Chondrocyte (in vitro differentiated cells): ENCODE data around the gene CD300LG. TPM values are rescaled to one million over a fixed set of nuclear protein-coding genes. Genes with fewer than 3 reads are reported as not detected.
A peak's percentile ranks its signal among the peaks of the same experiment; 100 is the strongest.
"Not testable (repeated sequence)": the region's sequence is repeated elsewhere in the genome, so short reads cannot be mapped to it uniquely, and the experiment has no call there.

ENCODE experiments used
- DNase-seq: peaks from one replicate; pipeline ENCODE4 v3.0.0; 2021; ENCODE audit warnings: mixed read lengths, low spot score
- H3K27ac Mint-ChIP-seq: one replicate; pipeline ENCODE4 v1.8.0; 2021; ENCODE audit warnings: mild to moderate bottlenecking, moderate library complexity, mixed read lengths; ENCODE audit not compliant: unreplicated experiment
- H3K27me3 Mint-ChIP-seq: 2 replicates; pipeline ENCODE4 v1.8.0; 2021; ENCODE audit warnings: low read depth, mixed read lengths
- H3K36me3 Mint-ChIP-seq: 2 replicates; pipeline ENCODE4 v1.8.0; 2021; ENCODE audit warnings: low read depth, mixed read lengths
- H3K4me1 Mint-ChIP-seq: 2 replicates; pipeline ENCODE4 v1.8.0; 2021; ENCODE audit warnings: low read depth, mild to moderate bottlenecking, mixed read lengths
- H3K4me3 Mint-ChIP-seq: one replicate; pipeline ENCODE4 v1.8.0; 2021; ENCODE audit warnings: mild to moderate bottlenecking, moderate library complexity, mixed read lengths; ENCODE audit not compliant: unreplicated experiment
- H3K9me3 Mint-ChIP-seq: 2 replicates; pipeline ENCODE4 v1.8.0; 2021; ENCODE audit warnings: low read depth, mixed read lengths
- total RNA-seq: library from RNA; stranded (reverse); gene quantifications from 3 replicates; pipeline ENCODE4 v1.2.1, GENCODE V29; 2021
- TF ChIP-seq, protein P1 (sequence below): fragments of 200-600 bp; sonication (generic); IDR thresholded peaks from 2 replicates; pipeline ENCODE4 v1.5.0; 2021; ENCODE audit warnings: antibody characterized with exemption, mild to moderate bottlenecking, moderate library complexity

The CD300LG gene
- total RNA-seq, 1 donor from 2014 or later = not detected

DNA sequence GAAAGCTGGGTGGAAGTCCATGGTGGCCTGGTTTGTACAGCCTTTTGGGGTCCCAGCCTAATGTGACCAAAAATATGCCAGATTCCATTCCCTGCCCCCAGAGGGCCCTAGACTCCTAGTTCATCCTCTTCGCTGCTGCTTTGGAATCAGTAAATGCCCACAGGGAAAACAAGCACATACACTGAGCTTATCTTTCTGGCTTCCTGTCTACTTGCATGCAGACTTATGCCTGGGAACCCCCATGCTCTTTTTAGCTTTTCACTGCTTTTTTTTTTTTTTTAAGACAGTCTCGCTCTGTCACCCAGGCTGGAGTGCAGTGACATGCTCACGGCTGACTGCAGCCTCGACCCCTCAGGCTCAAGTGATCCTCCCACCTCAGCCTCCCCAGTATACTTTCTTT lies 6.2 kb upstream of the CD300LG start:
- DNase-seq = no peak

DNA sequence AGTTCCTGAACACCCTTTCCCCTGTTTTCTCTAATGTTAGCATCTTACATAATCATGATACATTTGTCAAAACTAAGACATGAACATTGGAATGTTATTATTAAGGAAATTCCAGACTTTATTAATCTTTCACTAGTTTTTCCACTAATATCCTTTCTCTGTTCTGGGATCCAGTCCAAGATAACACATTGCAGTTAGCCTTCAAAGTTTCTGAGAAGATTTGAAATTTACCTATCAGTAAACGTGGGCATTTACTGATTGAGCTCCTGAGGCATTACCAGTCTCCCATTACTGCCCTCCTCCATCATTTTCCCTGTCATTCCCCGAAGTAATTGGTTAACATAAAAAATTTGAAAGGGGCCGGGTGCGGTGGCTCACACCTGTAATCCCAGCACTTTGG lies 5.7 kb upstream of the CD300LG start:
- H3K27me3 Mint-ChIP-seq = no peaks in the 10 kb centered on the region
- no peaks in the 10 kb centered on the region for H3K9me3 Mint-ChIP-seq
- TF ChIP-seq, protein P1, sequence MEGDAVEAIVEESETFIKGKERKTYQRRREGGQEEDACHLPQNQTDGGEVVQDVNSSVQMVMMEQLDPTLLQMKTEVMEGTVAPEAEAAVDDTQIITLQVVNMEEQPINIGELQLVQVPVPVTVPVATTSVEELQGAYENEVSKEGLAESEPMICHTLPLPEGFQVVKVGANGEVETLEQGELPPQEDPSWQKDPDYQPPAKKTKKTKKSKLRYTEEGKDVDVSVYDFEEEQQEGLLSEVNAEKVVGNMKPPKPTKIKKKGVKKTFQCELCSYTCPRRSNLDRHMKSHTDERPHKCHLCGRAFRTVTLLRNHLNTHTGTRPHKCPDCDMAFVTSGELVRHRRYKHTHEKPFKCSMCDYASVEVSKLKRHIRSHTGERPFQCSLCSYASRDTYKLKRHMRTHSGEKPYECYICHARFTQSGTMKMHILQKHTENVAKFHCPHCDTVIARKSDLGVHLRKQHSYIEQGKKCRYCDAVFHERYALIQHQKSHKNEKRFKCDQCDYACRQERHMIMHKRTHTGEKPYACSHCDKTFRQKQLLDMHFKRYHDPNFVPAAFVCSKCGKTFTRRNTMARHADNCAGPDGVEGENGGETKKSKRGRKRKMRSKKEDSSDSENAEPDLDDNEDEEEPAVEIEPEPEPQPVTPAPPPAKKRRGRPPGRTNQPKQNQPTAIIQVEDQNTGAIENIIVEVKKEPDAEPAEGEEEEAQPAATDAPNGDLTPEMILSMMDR = no peak
- no peaks in the 10 kb centered on the region for H3K36me3 Mint-ChIP-seq
- H3K4me1 Mint-ChIP-seq = peaks cover 44% of the 10 kb centered on the region
- peak overlapping the region; percentile 5 for H3K4me3 Mint-ChIP-seq
- peak overlapping the region; percentile 81 for H3K27ac Mint-ChIP-seq
- no peak for DNase-seq

More for the DNA sequence above, 6.2 kb upstream of the CD300LG start:
- H3K4me3 Mint-ChIP-seq = no peak overlapping the region
- H3K4me1 Mint-ChIP-seq = peaks cover 39% of the 10 kb centered on the region
- H3K9me3 Mint-ChIP-seq = no peaks in the 10 kb centered on the region
- H3K27me3 Mint-ChIP-seq = no peaks in the 10 kb centered on the region
- H3K36me3 Mint-ChIP-seq = no peaks in the 10 kb centered on the region
- peak overlapping the region; percentile 81 for H3K27ac Mint-ChIP-seq
- TF ChIP-seq, protein P1 = peak; percentile 64

DNA sequence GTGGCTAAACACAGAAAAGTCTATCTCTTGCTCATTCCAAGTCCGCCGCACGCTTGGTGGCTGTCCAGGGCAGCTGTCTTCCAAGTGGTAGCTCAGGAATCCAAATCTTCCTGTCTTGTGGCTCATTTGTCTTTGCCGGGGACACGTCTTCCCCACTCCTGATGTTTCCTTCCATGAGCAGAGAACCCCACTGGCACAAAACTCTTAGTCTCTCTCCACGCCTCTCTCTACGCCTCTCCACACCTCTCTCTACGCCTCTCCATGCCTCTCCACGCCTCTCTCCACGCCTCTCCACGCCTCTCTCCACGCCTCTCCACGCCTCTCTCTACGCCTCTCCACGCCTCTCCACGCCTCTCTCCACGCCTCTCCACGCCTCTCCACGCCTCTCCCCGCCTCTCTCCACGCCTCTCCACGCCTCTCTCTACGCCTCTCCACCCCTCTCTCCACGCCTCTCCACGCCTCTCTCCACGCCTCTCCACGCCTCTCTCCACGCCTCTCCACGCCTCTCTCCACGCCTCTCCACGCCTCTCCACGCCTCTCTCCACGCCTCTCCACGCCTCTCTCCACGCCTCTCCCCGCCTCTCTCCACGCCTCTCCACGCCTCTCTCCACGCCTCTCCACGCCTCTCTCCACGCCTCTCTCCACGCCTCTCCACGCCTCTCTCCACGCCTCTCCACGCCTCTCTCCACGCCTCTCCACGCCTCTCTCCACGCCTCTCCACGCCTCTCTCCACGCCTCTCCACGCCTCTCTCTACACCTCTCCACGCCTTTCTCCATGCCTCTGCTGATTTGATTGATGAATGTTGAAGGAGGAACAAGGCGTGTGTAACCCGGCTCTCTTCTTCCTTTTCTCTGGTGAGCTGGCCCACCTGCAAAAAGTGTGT lies 4.6 kb upstream of the CD300LG start:
- H3K27me3 Mint-ChIP-seq, H3K36me3 Mint-ChIP-seq, H3K4me3 Mint-ChIP-seq, H3K9me3 Mint-ChIP-seq, DNase-seq: not testable (repeated sequence)
- Mint-ChIP-seq H3K4me1 (peaks cover 45% of the 10 kb centered on the region), H3K27ac (peak overlapping the region; percentile 57)

DNA sequence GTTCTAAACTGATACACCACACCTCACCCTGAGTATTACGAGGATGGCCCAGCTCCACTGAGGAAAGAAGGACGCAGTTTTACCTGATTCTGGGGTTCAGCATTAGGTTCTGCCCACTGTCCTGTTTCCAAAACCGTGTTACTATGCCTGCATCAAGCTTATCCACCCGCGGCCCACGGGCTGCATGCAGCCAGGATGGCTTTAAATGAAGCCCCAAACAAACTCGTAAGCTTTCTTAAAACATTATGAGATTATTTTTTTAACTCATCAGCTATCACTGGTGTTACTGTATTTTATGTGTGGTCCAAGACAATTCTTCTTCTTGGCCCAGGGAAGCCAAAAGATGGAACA lies 4.0 kb upstream of the CD300LG start:
- TF ChIP-seq, protein P1 = no peak
- no peak overlapping the region for H3K27ac Mint-ChIP-seq
- H3K4me3 Mint-ChIP-seq = no peak overlapping the region

DNA sequence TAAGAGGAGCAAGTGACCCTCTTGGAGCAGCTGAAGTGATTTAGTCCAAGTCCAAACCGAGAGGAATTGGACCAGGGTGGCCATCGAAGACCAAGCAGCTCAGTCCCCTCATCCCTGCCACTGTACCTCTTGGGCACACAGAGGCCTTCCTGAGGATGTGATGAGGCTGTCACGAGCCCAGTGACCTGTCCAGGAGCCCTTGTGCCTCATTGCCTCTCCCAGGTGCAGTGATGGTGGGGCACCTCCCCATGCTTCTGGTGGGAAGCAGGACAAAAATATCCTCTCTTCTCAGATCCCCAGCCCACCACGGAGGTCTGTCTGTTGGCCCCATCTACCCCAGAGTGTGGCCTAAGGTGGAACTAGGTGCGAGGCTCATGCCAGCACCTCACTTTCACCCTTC lies 2.7 kb upstream of the CD300LG start:
- Mint-ChIP-seq H3K4me1 (peaks cover 44% of the 10 kb centered on the region), H3K27ac (no peak overlapping the region), H3K4me3 (no peak overlapping the region), H3K36me3 (no peaks in the 10 kb centered on the region), H3K9me3 (no peaks in the 10 kb centered on the region), H3K27me3 (no peaks in the 10 kb centered on the region)
- no peak for DNase-seq
- TF ChIP-seq, protein P1 = no peak

More for the DNA sequence above, 4.0 kb upstream of the CD300LG start:
- Mint-ChIP-seq H3K36me3 (no peaks in the 10 kb centered on the region), H3K9me3 (no peaks in the 10 kb centered on the region), H3K4me1 (peaks cover 45% of the 10 kb centered on the region), H3K27me3 (no peaks in the 10 kb centered on the region)
- DNase-seq = no peak

DNA sequence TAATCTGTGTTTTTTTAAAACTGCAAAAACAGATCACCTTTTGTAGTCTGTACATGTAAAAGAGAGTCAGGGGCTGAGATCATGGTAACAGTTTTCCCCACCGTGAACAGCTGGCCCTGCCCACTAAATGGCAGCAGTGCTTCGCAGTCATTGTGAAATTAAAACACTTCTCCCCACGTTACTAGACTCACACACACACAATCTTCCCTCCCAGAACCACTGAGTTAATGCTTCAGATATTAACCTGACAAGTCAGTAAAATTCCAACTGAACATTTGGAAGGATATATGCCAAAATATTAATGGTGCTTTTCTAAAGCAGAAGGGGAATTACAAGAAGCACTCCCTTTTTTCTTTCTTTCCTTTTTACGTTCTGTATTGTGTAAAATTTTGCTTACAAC lies 1.2 kb upstream of the CD300LG start:
- H3K27ac Mint-ChIP-seq = peak overlapping the region; percentile 59
- no peak overlapping the region for H3K4me3 Mint-ChIP-seq
- no peaks in the 10 kb centered on the region for H3K36me3 Mint-ChIP-seq
- no peaks in the 10 kb centered on the region for H3K27me3 Mint-ChIP-seq
- no peak for DNase-seq
- no peaks in the 10 kb centered on the region for H3K9me3 Mint-ChIP-seq
- TF ChIP-seq, protein P1 = no peak
- peaks cover 28% of the 10 kb centered on the region for H3K4me1 Mint-ChIP-seq
